A673 (cell line): Measurements from ENCODE around the gene TSPAN14. TPM values are rescaled to one million over a fixed set of nuclear protein-coding genes. Genes with fewer than 3 reads are reported as not detected.

Source experiments
- BruUV-seq: library from RNA; stranded (reverse); fragments of 400-500 nt; replicated peaks from 2 replicates; lab custom pipeline; 2021; lab: Mats Ljungman, UMichigan
- CTCF ChIA-PET: fragments of 300-600 bp; sonication (Branson Sonifier 250); formaldehyde crosslinking; loops from one replicate; lab custom pipeline; 2022; ENCODE audit warnings: antibody characterized with exemption; lab: Charles Lee
- POLR2A ChIA-PET: fragments of 300-600 bp; sonication (Branson Sonifier 250); formaldehyde crosslinking; loops from one replicate; lab custom pipeline; 2022; ENCODE audit warnings: antibody characterized with exemption; ENCODE audit not compliant: low non-redundant PET; lab: Charles Lee
- DNase-seq: peaks from one replicate; pipeline ENCODE4 v3.0.0-alpha.2; 2015; ENCODE audit warnings: low spot score
- H3K27ac ChIP-seq: fragments of 200-600 bp; sonication (generic); 2 replicates; pipeline ENCODE4 v1.5.1; 2016; ENCODE audit warnings: mixed run types, low read depth, mild to moderate bottlenecking, mixed read lengths, antibody characterized with exemption, low read length; ENCODE audit not compliant: poor library complexity, severe bottlenecking
- H3K27me3 ChIP-seq: fragments of 200-600 bp; sonication (generic); replicated peaks from 2 replicates; pipeline ENCODE4 v1.6.1; 2017; ENCODE audit warnings: mixed run types, low read depth, mild to moderate bottlenecking, mixed read lengths, antibody characterized with exemption, low read length; ENCODE audit not compliant: insufficient read depth, poor library complexity
- H3K36me3 ChIP-seq: fragments of 200-600 bp; sonication (generic); 2 replicates; pipeline ENCODE4 v1.6.1; 2016; ENCODE audit warnings: mixed run types, mild to moderate bottlenecking, mixed read lengths, antibody characterized with exemption, low read length; ENCODE audit not compliant: insufficient read depth, poor library complexity, severe bottlenecking
- H3K4me1 ChIP-seq: fragments of 200-600 bp; sonication (generic); 2 replicates; pipeline ENCODE4 v1.6.1; 2017; ENCODE audit warnings: mixed run types, mild to moderate bottlenecking, mixed read lengths, antibody characterized with exemption, low read length; ENCODE audit not compliant: insufficient read depth, poor library complexity, severe bottlenecking
- H3K4me3 ChIP-seq: fragments of 200-600 bp; sonication (generic); 2 replicates; pipeline ENCODE4 v1.5.1; 2016; ENCODE audit warnings: low read depth, mixed run types, mild to moderate bottlenecking, mixed read lengths, low read length; ENCODE audit not compliant: poor library complexity, severe bottlenecking
- H3K9me3 ChIP-seq: fragments of 200-600 bp; sonication (generic); 2 replicates; pipeline ENCODE4 v1.6.1; 2016; ENCODE audit warnings: mixed run types, low read depth, mild to moderate bottlenecking, mixed read lengths, antibody characterized with exemption, low read length; ENCODE audit not compliant: poor library complexity, severe bottlenecking
- EZH2 ChIP-seq: fragments of 200-600 bp; sonication (generic); IDR thresholded peaks from 2 replicates; pipeline ENCODE4 v1.6.1; 2017; ENCODE audit warnings: borderline replicate concordance, low read depth, mild to moderate bottlenecking, mixed read lengths, antibody characterized with exemption, low read length; ENCODE audit not compliant: poor library complexity, severe bottlenecking
- intact Hi-C: fragments of 100-400 bp; cut with micrococcal nuclease; formaldehyde crosslinking; loops from one replicate; pipeline ENCODE4 v1.10.0; 2022; ENCODE audit not compliant: unreplicated experiment
- total RNA-seq: library from RNA; stranded (reverse); gene quantifications from 2 replicates; pipeline ENCODE4 v1.2.3, GENCODE V29; 2021
- TF ChIP-seq, protein P1 (sequence below): fragments of 300-800, 200-600 bp; sonication (generic); conservative IDR thresholded peaks from 2 replicates; pipeline ENCODE4 v1.5.1; 2017; ENCODE audit warnings: low read depth, mild to moderate bottlenecking, antibody characterized with exemption, low read length, moderate library complexity, mixed read lengths

The TSPAN14 gene
- total RNA-seq, 1 experiment from 2014 or later, result 50.4 TPM

DNA sequence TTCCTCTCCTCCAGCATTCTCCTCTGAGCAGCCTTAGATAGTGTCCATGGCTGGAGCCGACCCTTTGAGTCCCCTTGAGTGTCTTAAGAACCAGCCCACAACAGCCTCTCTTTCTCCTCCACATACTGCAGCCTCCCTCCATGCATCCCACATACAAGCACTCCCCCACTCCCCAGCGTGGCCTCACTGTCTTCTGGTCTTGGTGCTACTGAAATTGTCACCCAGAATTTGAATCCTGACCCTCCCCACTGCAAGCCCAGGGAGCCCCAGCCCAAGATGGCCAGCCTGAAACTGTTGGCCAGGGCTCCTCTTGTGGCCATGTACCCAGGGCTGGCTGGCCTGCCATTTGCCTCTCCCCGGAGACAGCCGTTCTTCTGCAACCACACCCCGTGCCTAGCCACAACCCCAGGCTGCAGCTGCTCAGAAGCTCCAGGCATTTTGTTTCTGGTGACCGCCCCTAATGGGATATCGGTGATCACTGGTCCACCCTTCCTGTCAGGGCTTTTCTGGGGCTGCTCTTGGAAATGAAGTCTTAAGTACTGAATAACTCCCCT is 64.8 kb downstream of the TSPAN14 start:
- H3K4me3 ChIP-seq, result no peak overlapping the region
- peaks cover 9% of the 10 kb centered on the region for H3K36me3 ChIP-seq
- no TSS peak for BruUV-seq
- TF ChIP-seq, protein P1, sequence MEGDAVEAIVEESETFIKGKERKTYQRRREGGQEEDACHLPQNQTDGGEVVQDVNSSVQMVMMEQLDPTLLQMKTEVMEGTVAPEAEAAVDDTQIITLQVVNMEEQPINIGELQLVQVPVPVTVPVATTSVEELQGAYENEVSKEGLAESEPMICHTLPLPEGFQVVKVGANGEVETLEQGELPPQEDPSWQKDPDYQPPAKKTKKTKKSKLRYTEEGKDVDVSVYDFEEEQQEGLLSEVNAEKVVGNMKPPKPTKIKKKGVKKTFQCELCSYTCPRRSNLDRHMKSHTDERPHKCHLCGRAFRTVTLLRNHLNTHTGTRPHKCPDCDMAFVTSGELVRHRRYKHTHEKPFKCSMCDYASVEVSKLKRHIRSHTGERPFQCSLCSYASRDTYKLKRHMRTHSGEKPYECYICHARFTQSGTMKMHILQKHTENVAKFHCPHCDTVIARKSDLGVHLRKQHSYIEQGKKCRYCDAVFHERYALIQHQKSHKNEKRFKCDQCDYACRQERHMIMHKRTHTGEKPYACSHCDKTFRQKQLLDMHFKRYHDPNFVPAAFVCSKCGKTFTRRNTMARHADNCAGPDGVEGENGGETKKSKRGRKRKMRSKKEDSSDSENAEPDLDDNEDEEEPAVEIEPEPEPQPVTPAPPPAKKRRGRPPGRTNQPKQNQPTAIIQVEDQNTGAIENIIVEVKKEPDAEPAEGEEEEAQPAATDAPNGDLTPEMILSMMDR, result no peak
- no peak for TF ChIP-seq EZH2
- intact Hi-C loops, result no loop called here
- ChIA-PET POLR2A (no interaction called here), CTCF (no interaction called here)
- no peaks in the 10 kb centered on the region for H3K4me1 ChIP-seq
- no peak for DNase-seq
- H3K9me3 ChIP-seq, result no peaks in the 10 kb centered on the region
- H3K27me3 ChIP-seq, result no peaks in the 10 kb centered on the region
- no peak overlapping the region for H3K27ac ChIP-seq

DNA sequence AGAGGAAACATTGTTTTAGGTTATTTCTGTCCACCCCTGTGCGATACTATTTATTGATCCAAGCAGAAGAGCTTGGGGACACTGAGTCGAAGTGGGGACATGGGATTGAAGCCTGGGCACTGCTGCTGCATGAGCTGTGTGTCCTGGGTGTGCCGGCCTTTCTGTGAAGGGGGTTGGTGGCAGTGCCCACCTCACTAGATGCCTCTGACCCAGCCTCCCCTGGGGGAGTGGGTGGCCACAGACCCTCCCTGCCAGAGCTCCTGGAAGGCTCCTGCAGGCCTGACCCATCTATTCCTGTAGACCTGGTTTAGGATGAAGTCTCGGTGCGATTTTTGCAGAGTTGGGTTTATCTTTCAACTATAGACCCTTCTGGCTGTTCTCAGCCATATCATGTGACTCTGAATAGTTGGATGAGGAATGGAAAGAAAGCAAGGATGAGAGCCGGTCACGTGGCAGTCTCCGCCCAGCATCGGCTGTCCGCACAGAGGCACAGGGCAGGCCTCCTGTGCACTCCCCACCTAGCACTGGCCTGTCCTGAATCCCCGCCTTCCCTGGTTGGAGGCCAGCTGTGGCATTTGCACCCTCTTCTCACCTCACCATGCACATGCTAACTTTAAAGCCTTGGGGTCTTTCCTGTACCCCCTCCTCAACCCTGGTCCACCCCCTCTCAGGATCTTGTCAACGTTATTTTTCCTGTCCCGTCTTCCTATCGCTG is 66.0 kb downstream of the TSPAN14 start:
- no peaks in the 10 kb centered on the region for H3K27me3 ChIP-seq
- H3K4me1 ChIP-seq, result no peaks in the 10 kb centered on the region
- CTCF ChIA-PET, result interaction anchor here (0.9 kb wide), 1 partner anchor 9 kb away, joined by 5 read pairs; no protein-coding TSS in a partner anchor
- TSS peak; percentile 3 for BruUV-seq
- H3K4me3 ChIP-seq, result no peak overlapping the region
- H3K27ac ChIP-seq, result no peak overlapping the region
- H3K9me3 ChIP-seq, result no peaks in the 10 kb centered on the region
- peaks cover 6% of the 10 kb centered on the region for H3K36me3 ChIP-seq
- TF ChIP-seq, protein P1, result no peak
- no peak for TF ChIP-seq EZH2
- DNase-seq, result no peak
- intact Hi-C loops, result no loop called here
- POLR2A ChIA-PET, result no interaction called here

DNA sequence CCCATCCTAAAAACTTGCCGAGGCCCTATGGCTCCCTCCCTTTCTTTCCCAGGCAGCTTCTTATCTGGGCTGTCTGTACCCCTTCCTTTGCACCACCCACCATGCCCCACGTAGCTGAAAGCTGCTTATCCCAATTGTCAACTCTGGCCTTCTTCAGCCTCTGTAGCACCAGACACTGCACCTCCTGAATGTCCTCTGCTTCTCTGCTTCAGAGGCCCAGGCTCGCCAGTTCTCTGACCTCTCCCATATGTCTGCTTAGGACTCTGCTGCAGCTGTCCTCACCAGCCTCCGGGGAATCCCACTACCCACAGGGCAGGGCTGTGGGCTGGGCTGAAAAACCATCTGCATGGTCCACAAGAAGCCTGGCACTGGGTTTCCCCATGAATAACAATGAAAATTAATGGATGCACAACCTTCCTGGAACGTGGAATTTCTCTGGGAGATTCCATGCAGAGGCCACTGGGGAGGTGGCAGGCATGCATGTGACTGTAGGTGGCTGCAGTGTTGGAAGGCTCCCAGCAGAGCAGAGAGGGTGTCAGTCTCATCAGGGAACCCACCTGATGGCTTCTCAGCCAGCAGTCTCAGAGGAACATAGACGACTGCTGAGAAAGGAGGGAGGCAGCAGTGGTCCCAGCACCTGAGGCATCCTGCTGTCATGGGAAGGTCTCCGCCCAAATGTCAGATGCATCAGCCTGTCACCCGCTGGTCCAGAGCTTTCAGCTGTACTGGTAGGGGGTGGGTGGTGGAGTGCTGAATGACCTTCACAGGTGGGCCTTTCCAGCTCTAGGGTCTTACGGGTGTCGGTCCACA is 66.8 kb downstream of the TSPAN14 start:
- Histone ChIP-seq H3K9me3 (no peaks in the 10 kb centered on the region), H3K36me3 (peaks cover 6% of the 10 kb centered on the region), H3K4me3 (no peak overlapping the region), H3K27me3 (no peaks in the 10 kb centered on the region), H3K4me1 (no peaks in the 10 kb centered on the region), H3K27ac (no peak overlapping the region)
- TF ChIP-seq EZH2, result no peak
- TF ChIP-seq, protein P1, result no peak
- POLR2A ChIA-PET, result no interaction called here
- intact Hi-C loops, result no loop called here
- no TSS peak for BruUV-seq
- CTCF ChIA-PET, result interaction anchor here (0.9 kb wide), 1 partner anchor 9 kb away, joined by 5 read pairs; no protein-coding TSS in a partner anchor
- no peak for DNase-seq
